ENCODE data around the gene PSEN1. TPM values are rescaled to one million over a fixed set of nuclear protein-coding genes. Genes with fewer than 3 reads are reported as not detected.

Gene PSEN1
- total RNA-seq, 1 experiment from 2014 or later, result 49.9 TPM

DNA sequence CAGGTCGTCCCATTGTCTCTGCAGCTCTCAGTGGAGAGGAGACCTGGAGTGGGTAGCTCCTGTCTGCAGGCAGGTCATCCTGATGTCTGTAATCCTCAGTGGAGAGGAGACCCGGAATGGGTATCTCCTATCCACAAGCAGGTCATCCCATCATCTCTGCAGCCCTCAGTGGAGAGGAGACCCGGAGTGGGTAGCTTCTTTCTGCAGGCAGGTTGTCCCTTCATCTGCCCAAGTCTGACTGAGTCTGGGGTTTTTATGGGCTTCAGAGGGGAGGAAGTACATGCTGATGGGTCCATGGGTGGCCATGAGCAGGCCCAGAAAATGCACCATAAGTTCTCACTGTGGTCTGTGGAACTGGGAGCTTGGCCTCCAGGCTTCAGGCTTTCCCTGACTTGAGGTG lies 72.1 kb downstream of the PSEN1 start:
- H3K27me3 Mint-ChIP-seq (ENCODE audit: low read depth), result no peaks in the 10 kb centered on the region
- Histone ChIP-seq H2BK15ac (ENCODE audit: low read depth, low read length) (no peak overlapping the region), H4K8ac (replicated peaks; ENCODE audit: insufficient read length, low read depth, low read length) (no peak overlapping the region), H2BK20ac (ENCODE audit: low read depth, low read length, poor library complexity, severe bottlenecking) (no peak overlapping the region), H2AK5ac (ENCODE audit: insufficient read length, low read length) (no peak overlapping the region), H2BK5ac (ENCODE audit: insufficient read length, low read length) (no peak overlapping the region), H3K4me1 (ENCODE audit: insufficient read depth, low read length) (no peaks in the 10 kb centered on the region), H3K23ac (ENCODE audit: insufficient read length, low read depth, low read length) (no peak overlapping the region), H4K5ac (ENCODE audit: insufficient read length, low read depth, low read length) (no peak overlapping the region), H3K27ac (ENCODE audit: insufficient read length, low read depth, low read length) (no peak overlapping the region), H4K91ac (ENCODE audit: insufficient read length, low read depth, low read length) (no peak overlapping the region), H2BK120ac (ENCODE audit: low read depth, low read length, poor library complexity, severe bottlenecking) (no peak overlapping the region), H3K18ac (ENCODE audit: insufficient read length, low read depth, low read length) (no peak overlapping the region), H3K79me2 (ENCODE audit: insufficient read depth, low read length) (no peaks in the 10 kb centered on the region), H3K9me3 (ENCODE audit: control insufficient read depth, low read depth, low read length) (no peaks in the 10 kb centered on the region), H3K23me2 (ENCODE audit: insufficient read length, low read depth, low read length, poor library complexity, severe bottlenecking) (no peaks in the 10 kb centered on the region), H3K4me2 (ENCODE audit: insufficient read depth, insufficient read length, low read length) (no peak overlapping the region), H3K79me1 (ENCODE audit: insufficient read depth, low read depth, low read length, poor library complexity, severe bottlenecking) (no peaks in the 10 kb centered on the region), H3K27me3 (ENCODE audit: insufficient read depth, low read length) (no peaks in the 10 kb centered on the region), H3K56ac (ENCODE audit: insufficient read length, low read depth, low read length) (no peak overlapping the region), H3T11ph (ENCODE audit: low read length) (no peak overlapping the region), H2AFZ (ENCODE audit: low read length) (no peak overlapping the region), H4K20me1 (ENCODE audit: control insufficient read depth, insufficient read depth, insufficient read length) (no peaks in the 10 kb centered on the region), H3K4ac (ENCODE audit: low read depth, low read length) (no peak overlapping the region), H2BK12ac (ENCODE audit: insufficient read length, low read depth, low read length) (no peak overlapping the region), H3K14ac (ENCODE audit: insufficient read depth, low read length) (no peak overlapping the region), H3K9ac (ENCODE audit: extremely low read depth, insufficient read length, low read length) (no peak overlapping the region)
- peaks cover 3 to 4% of the 10 kb centered on the region in 2 experiments; a peak in 4 of 5 replicates for H3K9me3 Mint-ChIP-seq
- no CpG with 5 or more reads among the region's 3 CpGs for WGBS (ENCODE audit: extremely low coverage, insufficient read length, low lambda C conversion rate)
- TF ChIP-seq, protein P1, sequence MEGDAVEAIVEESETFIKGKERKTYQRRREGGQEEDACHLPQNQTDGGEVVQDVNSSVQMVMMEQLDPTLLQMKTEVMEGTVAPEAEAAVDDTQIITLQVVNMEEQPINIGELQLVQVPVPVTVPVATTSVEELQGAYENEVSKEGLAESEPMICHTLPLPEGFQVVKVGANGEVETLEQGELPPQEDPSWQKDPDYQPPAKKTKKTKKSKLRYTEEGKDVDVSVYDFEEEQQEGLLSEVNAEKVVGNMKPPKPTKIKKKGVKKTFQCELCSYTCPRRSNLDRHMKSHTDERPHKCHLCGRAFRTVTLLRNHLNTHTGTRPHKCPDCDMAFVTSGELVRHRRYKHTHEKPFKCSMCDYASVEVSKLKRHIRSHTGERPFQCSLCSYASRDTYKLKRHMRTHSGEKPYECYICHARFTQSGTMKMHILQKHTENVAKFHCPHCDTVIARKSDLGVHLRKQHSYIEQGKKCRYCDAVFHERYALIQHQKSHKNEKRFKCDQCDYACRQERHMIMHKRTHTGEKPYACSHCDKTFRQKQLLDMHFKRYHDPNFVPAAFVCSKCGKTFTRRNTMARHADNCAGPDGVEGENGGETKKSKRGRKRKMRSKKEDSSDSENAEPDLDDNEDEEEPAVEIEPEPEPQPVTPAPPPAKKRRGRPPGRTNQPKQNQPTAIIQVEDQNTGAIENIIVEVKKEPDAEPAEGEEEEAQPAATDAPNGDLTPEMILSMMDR (conservative IDR thresholded peaks at IDR 0.05), result no peak
- no peaks in the 10 kb centered on the region for H3K4me1 Mint-ChIP-seq
- DNase-seq, result no peak
- peaks cover 38 to 69% (median 60%) of the 10 kb centered on the region in 3 experiments for H3K36me3 Mint-ChIP-seq (ENCODE audit: insufficient read depth in 1 of 3, low read depth in 3 of 3)
- no peak overlapping the region for H3K4me3 Mint-ChIP-seq
- no peak overlapping the region for H3K27ac Mint-ChIP-seq
